NT2/D1 (cell line): ENCODE results near the gene EIF1B.

Source experiments
- DNase-seq: peaks from one replicate; pipeline ENCODE4 v3.0.0-alpha.2; 2011; ENCODE audit warnings: low read depth, low spot score
- H3K27me3 ChIP-seq: 2 replicates; pipeline ENCODE4 v1.6.0; 2011; ENCODE audit warnings: mild to moderate bottlenecking; ENCODE audit not compliant: insufficient read length, insufficient read depth
- H3K36me3 ChIP-seq: 2 replicates; pipeline ENCODE4 v1.6.1; 2011; ENCODE audit warnings: mild to moderate bottlenecking, low read length, mixed read lengths; ENCODE audit not compliant: insufficient read depth, insufficient read length
- H3K4me1 ChIP-seq: 2 replicates; pipeline ENCODE4 v1.5.1; 2011; ENCODE audit not compliant: insufficient read depth, insufficient read length
- H3K4me3 ChIP-seq: 2 replicates; pipeline ENCODE4 v1.5.1; 2011; ENCODE audit warnings: low read depth; ENCODE audit not compliant: insufficient read length
- H3K9ac ChIP-seq: 2 replicates; pipeline ENCODE4 v1.6.0; 2011; ENCODE audit warnings: low read depth; ENCODE audit not compliant: insufficient read length
- H3K9me3 ChIP-seq: 2 replicates; pipeline ENCODE4 v1.5.1; 2011; ENCODE audit warnings: mild to moderate bottlenecking, low read length; ENCODE audit not compliant: insufficient read depth
- SUZ12 ChIP-seq: IDR thresholded peaks from 2 replicates; pipeline ENCODE4 v1.6.1; 2011; ENCODE audit not compliant: insufficient read length, insufficient read depth; ENCODE audit errors: extremely low read depth
- YY1 ChIP-seq: IDR thresholded peaks from 2 replicates; pipeline ENCODE4 v1.6.1; 2011; ENCODE audit not compliant: insufficient read length, insufficient read depth
- ZNF274 ChIP-seq: IDR thresholded peaks from 2 replicates; pipeline ENCODE4 v1.6.1; 2011; ENCODE audit warnings: mild to moderate bottlenecking, low read depth, low read length

Gene EIF1B

GRCh38 chr3:40321818-40322217 is 12.3 kb downstream of the EIF1B start:
- no peak for TF ChIP-seq ZNF274
- TF ChIP-seq YY1, result no peak
- TF ChIP-seq SUZ12, result no peak
- no peaks in the 10 kb centered on the region for H3K4me1 ChIP-seq
- no peaks in the 10 kb centered on the region for H3K27me3 ChIP-seq
- no peak overlapping the region for H3K4me3 ChIP-seq
- H3K36me3 ChIP-seq, result no peaks in the 10 kb centered on the region
- H3K9ac ChIP-seq, result no peak overlapping the region
- no peak for DNase-seq
- no peaks in the 10 kb centered on the region for H3K9me3 ChIP-seq

GRCh38 chr3:40323946-40324345 is 14.4 kb downstream of the EIF1B start:
- Histone ChIP-seq H3K9ac (no peak overlapping the region), H3K36me3 (no peaks in the 10 kb centered on the region), H3K4me1 (no peaks in the 10 kb centered on the region), H3K27me3 (no peaks in the 10 kb centered on the region), H3K4me3 (no peak overlapping the region), H3K9me3 (no peaks in the 10 kb centered on the region)
- no peak for DNase-seq
- no peak for TF ChIP-seq YY1
- no peak for TF ChIP-seq SUZ12
- TF ChIP-seq ZNF274, result no peak

- H3K4me1 ChIP-seq, result peaks cover 3% of the 10 kb centered on the region
- no peak overlapping the region for H3K9ac ChIP-seq
- TF ChIP-seq ZNF274 (no peak), SUZ12 (no peak), YY1 (no peak)
- no peak for DNase-seq
- H3K36me3 ChIP-seq, result no peaks in the 10 kb centered on the region
- H3K9me3 ChIP-seq, result no peaks in the 10 kb centered on the region
- no peaks in the 10 kb centered on the region for H3K27me3 ChIP-seq
- H3K4me3 ChIP-seq, result no peak overlapping the region
These were observed 15.1 kb downstream of the EIF1B start for GRCh38 chr3:40324621-40325020.

DNA sequence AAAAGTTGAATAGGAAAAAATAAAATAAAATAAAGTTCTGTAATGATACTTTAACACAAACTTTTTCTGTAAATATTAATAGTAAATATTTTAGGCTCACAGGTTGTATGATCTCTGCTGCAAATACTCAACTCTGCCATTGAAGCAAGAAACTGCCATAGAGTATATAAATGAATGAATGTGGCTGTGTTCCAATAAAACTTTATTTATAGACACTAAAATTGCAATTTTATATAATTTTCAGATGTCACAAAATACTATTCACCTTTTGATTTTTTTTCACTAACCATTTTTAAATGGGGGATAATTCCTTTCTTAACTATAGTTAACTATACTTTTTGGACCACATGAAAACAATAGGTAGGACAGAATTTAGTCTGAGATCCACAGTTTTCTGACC is 16.0 kb downstream of the EIF1B start:
- Histone ChIP-seq H3K9ac (no peak overlapping the region), H3K4me3 (no peak overlapping the region), H3K36me3 (no peaks in the 10 kb centered on the region), H3K4me1 (peaks cover 3% of the 10 kb centered on the region), H3K9me3 (no peaks in the 10 kb centered on the region), H3K27me3 (no peaks in the 10 kb centered on the region)
- no peak for DNase-seq
- no peak for TF ChIP-seq SUZ12
- TF ChIP-seq ZNF274, result no peak
- TF ChIP-seq YY1, result no peak

DNA sequence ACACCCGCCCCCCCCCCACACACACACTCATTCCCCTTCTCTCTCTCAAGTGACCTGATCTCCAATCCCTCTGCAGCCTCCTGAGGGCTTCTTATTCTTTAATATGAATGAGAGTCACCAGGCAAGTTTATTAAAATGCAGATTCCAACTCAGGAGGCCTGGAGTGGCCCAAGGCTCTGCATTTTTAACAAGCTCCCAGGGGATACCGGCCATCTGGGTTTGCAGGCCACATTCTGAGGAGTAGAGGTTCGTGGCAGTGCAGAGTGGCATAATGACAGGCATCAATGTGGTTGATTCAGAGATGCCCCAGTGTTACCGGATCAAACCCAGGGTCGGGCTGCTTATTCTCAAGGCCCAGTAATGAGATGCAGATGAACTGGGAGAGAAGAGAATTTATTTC is 18.9 kb downstream of the EIF1B start:
- Histone ChIP-seq H3K36me3 (no peaks in the 10 kb centered on the region), H3K9ac (no peak overlapping the region), H3K9me3 (no peaks in the 10 kb centered on the region), H3K27me3 (no peaks in the 10 kb centered on the region), H3K4me3 (no peak overlapping the region), H3K4me1 (peaks cover 3% of the 10 kb centered on the region)
- DNase-seq, result no peak
- TF ChIP-seq ZNF274 (no peak), SUZ12 (no peak), YY1 (no peak)

GRCh38 chr3:40329071-40329470 is 19.6 kb downstream of the EIF1B start:
- peaks cover 3% of the 10 kb centered on the region for H3K4me1 ChIP-seq
- H3K27me3 ChIP-seq, result no peaks in the 10 kb centered on the region
- H3K9me3 ChIP-seq, result no peaks in the 10 kb centered on the region
- no peak for DNase-seq
- TF ChIP-seq SUZ12 (no peak), ZNF274 (no peak), YY1 (no peak)
- H3K9ac ChIP-seq, result no peak overlapping the region
- H3K4me3 ChIP-seq, result no peak overlapping the region
- no peaks in the 10 kb centered on the region for H3K36me3 ChIP-seq

DNA sequence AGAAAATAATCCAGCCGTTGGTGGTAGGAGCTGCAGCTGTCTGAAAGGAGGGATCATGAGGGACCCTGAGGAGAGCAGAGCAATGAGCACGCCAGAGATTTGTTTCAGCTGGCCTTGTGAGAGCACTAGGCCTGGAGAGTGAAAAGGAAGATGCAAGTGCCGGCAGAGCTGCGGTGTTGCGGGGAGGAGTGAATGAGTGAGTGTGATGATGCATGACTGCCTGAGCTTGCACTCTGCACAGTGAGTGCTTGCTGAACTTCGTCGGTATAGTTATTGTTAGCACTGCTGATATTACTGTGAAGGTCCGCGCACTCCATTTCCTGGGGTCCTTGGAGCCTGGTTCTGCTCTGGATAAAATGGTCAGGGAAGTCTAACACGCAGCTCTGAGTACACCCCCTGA is 23.2 kb downstream of the EIF1B start:
- Histone ChIP-seq H3K9ac (no peak overlapping the region), H3K27me3 (no peaks in the 10 kb centered on the region), H3K4me1 (peaks cover 3% of the 10 kb centered on the region), H3K36me3 (no peaks in the 10 kb centered on the region), H3K9me3 (no peaks in the 10 kb centered on the region), H3K4me3 (no peak overlapping the region)
- DNase-seq, result no peak
- TF ChIP-seq ZNF274 (no peak), SUZ12 (no peak), YY1 (no peak)

DNA sequence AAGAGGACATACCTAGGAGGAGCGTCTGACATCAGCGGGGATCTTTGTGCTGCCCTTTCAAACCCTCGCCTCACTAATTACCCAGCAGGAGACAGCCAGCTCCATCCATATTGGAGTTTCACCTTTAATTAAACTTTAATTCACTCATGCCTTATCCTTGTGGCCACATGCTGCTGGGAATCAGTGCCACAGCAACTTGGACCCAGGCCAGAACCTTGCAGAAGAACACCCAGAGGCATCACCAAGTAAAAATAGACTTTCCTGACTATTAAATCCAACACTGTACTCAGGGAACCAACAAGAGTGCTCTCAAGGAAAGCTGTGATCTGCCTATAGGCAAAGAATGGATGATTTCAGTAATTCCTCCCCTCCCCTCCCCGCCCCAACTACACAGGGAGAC is 23.9 kb downstream of the EIF1B start:
- Histone ChIP-seq H3K4me1 (peaks cover 3% of the 10 kb centered on the region), H3K9me3 (no peaks in the 10 kb centered on the region), H3K9ac (no peak overlapping the region), H3K27me3 (no peaks in the 10 kb centered on the region), H3K4me3 (no peak overlapping the region), H3K36me3 (no peaks in the 10 kb centered on the region)
- TF ChIP-seq YY1 (no peak), SUZ12 (no peak), ZNF274 (no peak)
- DNase-seq, result no peak
